Measurements from ENCODE around the gene KRTAP5-8.
"Not testable (repeated sequence)": the region's sequence is repeated elsewhere in the genome, so short reads cannot be mapped to it uniquely, and the experiment has no call there.

Gene KRTAP5-8

GRCh38 chr11:71574418-71574817, 36.6 kb downstream of the KRTAP5-8 start:
- DNase-seq (ENCODE audit: low read depth in 2 of 2) = no peak

GRCh38 chr11:71575723-71576424, 38.0 kb downstream of the KRTAP5-8 start:
- DNase-seq (ENCODE audit: low read depth in 2 of 2) = no peak

GRCh38 chr11:71576688-71577465, 39.1 kb downstream of the KRTAP5-8 start:
- DNase-seq (ENCODE audit: low read depth in 2 of 2) = not testable (repeated sequence)

GRCh38 chr11:71577469-71578004, 39.7 kb downstream of the KRTAP5-8 start:
- DNase-seq (ENCODE audit: low read depth in 2 of 2) = no peak

- DNase-seq (ENCODE audit: low read depth in 2 of 2) = not testable (repeated sequence)
These were observed 41.7 kb downstream of the KRTAP5-8 start for GRCh38 chr11:71579513-71579912.

DNA sequence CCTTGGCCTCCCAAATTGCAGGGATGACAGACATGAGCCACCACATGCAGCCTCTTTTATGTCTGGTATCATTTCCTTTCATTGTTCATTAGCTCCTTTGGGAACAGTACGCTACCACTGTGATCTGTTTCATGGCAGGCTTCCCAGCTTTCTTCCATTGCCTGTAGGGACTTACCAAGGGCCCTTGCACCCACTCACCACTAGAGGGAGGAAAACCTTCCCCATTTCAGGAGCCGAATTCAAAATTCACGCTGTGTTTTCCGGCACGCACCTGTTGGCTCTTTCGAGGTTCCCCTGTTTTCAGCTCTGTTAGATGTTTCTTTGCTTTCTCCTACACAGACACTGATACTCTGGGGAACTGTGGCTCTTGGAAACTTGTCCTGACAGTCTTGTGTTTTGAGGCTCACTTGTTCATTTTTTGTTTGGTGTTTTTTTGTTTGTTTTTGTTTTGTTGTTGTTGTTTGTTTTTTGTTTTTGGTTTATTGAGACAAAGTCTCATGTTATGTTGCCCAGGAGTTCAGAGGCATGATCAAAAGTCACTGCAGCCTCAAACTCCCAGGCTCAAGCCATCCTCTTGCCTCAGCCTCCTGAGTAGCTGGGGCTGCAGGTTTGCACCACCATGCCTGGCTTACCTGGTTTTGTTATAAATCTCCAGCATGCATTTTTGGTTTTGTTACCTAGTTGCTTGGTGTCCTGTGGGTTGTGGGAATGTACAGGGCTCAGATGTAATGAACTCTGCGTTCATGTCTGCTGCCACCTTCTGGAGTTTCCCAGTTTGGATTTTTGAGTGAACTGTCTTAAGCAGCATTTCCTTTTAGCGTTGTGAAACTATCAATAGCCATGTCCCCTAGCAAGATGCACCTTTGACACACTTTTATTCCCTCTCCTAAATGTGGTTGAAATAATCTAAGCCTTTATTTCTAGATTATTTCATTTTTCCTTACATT, 42.5 kb downstream of the KRTAP5-8 start:
- no peak for DNase-seq (ENCODE audit: low read depth in 2 of 2)

- DNase-seq (ENCODE audit: low read depth in 2 of 2) = no peak
These were observed 44.0 kb downstream of the KRTAP5-8 start for GRCh38 chr11:71581826-71582225.

- no peak for DNase-seq (ENCODE audit: low read depth in 2 of 2)
These were observed 44.6 kb downstream of the KRTAP5-8 start, which contains the start of gene KRTAP5-11 for GRCh38 chr11:71582309-71582895. Gene KRTAP5-11 (minus strand): TSS chr11:71582875. CDS start chr11:71582837, 38 bp downstream.

DNA sequence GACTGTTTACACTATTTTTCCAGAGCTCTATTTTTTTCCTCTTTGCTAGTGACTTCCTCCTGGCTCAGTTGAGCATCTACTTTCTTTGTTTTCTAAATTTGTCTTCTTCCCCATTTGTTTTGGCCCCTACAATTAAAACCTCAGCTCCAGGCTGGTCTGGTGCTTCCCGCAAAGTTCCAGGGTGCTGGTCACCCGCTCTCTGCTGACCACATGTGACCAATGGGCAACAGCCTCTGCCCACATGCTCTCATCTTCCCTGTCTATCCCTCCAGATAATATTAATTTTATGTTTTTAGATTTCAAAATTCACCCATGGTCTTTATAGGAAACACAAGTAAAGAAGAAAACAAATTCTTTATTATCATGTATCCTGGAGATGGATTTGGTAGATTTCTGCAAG, 45.1 kb downstream of the KRTAP5-8 start:
- DNase-seq (ENCODE audit: low read depth in 2 of 2) = not testable (repeated sequence)

DNA sequence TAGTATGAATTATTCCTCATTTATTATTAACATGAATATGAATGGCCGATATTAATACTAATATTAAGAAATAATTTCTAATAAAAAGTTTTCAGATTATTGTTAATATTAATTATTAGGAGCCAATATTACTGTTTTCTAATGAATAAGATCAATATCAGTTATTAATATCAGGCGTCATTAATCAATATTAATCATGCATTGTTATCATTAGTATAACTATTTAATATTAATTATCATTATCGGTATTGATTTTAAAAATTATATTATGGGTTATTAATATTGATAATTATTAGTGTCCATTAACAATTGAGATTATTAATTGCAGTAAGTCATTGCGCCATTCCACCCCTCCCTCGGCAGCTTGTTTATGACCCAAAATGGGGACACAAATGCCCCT, 47.8 kb downstream of the KRTAP5-8 start:
- DNase-seq (ENCODE audit: low read depth in 2 of 2) = not testable (repeated sequence)

- not testable (repeated sequence) for DNase-seq (ENCODE audit: low read depth in 2 of 2)
These were observed 50.5 kb downstream of the KRTAP5-8 start for GRCh38 chr11:71588314-71588713.

All from stimulated activated CD8-positive, alpha-beta memory T cell treated with anti-CD3 and anti-CD28 coated beads, Interleukin-15, amount 100 ng/mL, for 48 hours (primary cell).